SK-N-SH (cell line): ENCODE measurements around the gene S100A8.

Experiments
- CHD2 ChIP-seq: fragments of 150-350 bp; IDR thresholded peaks from 2 replicates; pipeline ENCODE4 v1.6.1; 2018; ENCODE audit warnings: low read length; ENCODE audit not compliant: partially characterized antibody
- ELF1 ChIP-seq: IDR thresholded peaks from 2 replicates; pipeline ENCODE4 v1.4.0; 2012
- EP300 ChIP-seq, 2 experiments: IDR thresholded peaks; 2 replicates each; pipeline versions ENCODE4 v1.4.0 to v1.6.1; 2012; ENCODE audit warnings: borderline replicate concordance in 1 of 2, low read depth in 1 of 2, low read length in 1 of 2
- FOSL2 ChIP-seq: IDR thresholded peaks from 2 replicates; pipeline ENCODE4 v1.4.0; 2012; ENCODE audit warnings: low read depth, mild to moderate bottlenecking, moderate library complexity, borderline replicate concordance
- FOXM1 ChIP-seq: IDR thresholded peaks from 2 replicates; pipeline ENCODE4 v1.4.0; 2012; ENCODE audit warnings: low read depth, mild to moderate bottlenecking
- GABPA ChIP-seq: IDR thresholded peaks from 2 replicates; pipeline ENCODE4 v1.4.0; 2012; ENCODE audit warnings: low read depth, mild to moderate bottlenecking
- MAX ChIP-seq: IDR thresholded peaks from 2 replicates; pipeline ENCODE4 v1.4.0; 2012; ENCODE audit warnings: low read depth
- MXI1 ChIP-seq: IDR thresholded peaks from 2 replicates; pipeline ENCODE4 v1.6.1; 2012; ENCODE audit warnings: mild to moderate bottlenecking, low read depth, low read length, improper control_type of control experiment
- NFIC ChIP-seq: IDR thresholded peaks from 2 replicates; pipeline ENCODE4 v1.4.0; 2012; ENCODE audit warnings: borderline replicate concordance
- POLR2AphosphoS5 ChIP-seq: IDR thresholded peaks from 2 replicates; pipeline ENCODE4 v1.6.1; 2012; ENCODE audit warnings: low read depth, low read length
- REST ChIP-seq: IDR thresholded peaks from 2 replicates; pipeline ENCODE4 v1.6.1; 2012; ENCODE audit warnings: mild to moderate bottlenecking, low read depth, low read length, moderate library complexity
- RFX5 ChIP-seq: IDR thresholded peaks from 2 replicates; pipeline ENCODE4 v1.6.1; 2012; ENCODE audit warnings: mild to moderate bottlenecking, improper control_type of control experiment, low read length
- SMC3 ChIP-seq: IDR thresholded peaks from 2 replicates; pipeline ENCODE4 v1.6.1; 2012; ENCODE audit warnings: low read depth, low read length, improper control_type of control experiment
- TF ChIP-seq, protein P1 (sequence below): fragments of 200-600 bp; sonication (generic); IDR thresholded peaks from 2 replicates; pipeline ENCODE4 v1.6.1; 2017; ENCODE audit warnings: antibody characterized with exemption, mild to moderate bottlenecking, moderate library complexity

GRCh38 chr1:153362187-153362775, 28.6 kb downstream of the S100A8 start:
- no peak for TF ChIP-seq EP300 (IDR thresholded peaks at IDR 0.05; ENCODE audit: borderline replicate concordance in 1 of 2, low read depth in 1 of 2, low read length in 1 of 2)
- TF ChIP-seq, protein P1, sequence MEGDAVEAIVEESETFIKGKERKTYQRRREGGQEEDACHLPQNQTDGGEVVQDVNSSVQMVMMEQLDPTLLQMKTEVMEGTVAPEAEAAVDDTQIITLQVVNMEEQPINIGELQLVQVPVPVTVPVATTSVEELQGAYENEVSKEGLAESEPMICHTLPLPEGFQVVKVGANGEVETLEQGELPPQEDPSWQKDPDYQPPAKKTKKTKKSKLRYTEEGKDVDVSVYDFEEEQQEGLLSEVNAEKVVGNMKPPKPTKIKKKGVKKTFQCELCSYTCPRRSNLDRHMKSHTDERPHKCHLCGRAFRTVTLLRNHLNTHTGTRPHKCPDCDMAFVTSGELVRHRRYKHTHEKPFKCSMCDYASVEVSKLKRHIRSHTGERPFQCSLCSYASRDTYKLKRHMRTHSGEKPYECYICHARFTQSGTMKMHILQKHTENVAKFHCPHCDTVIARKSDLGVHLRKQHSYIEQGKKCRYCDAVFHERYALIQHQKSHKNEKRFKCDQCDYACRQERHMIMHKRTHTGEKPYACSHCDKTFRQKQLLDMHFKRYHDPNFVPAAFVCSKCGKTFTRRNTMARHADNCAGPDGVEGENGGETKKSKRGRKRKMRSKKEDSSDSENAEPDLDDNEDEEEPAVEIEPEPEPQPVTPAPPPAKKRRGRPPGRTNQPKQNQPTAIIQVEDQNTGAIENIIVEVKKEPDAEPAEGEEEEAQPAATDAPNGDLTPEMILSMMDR: no peak
- no peak for TF ChIP-seq FOSL2
- no peak for TF ChIP-seq MAX
- TF ChIP-seq REST: no peak
- TF ChIP-seq POLR2AphosphoS5: no peak
- no peak for TF ChIP-seq NFIC
- TF ChIP-seq RFX5: no peak
- TF ChIP-seq GABPA: no peak
- TF ChIP-seq MXI1: no peak
- no peak for TF ChIP-seq CHD2
- no peak for TF ChIP-seq FOXM1
- TF ChIP-seq SMC3: no peak
- TF ChIP-seq ELF1: no peak
